ENCODE data around the gene CSNK2A2. TPM values are rescaled to one million over a fixed set of nuclear protein-coding genes. Genes with fewer than 3 reads are reported as not detected.

The CSNK2A2 gene
- total and polyA plus RNA-seq, 2 experiments from 2014 or later, result 23.4 to 58.0 TPM

DNA sequence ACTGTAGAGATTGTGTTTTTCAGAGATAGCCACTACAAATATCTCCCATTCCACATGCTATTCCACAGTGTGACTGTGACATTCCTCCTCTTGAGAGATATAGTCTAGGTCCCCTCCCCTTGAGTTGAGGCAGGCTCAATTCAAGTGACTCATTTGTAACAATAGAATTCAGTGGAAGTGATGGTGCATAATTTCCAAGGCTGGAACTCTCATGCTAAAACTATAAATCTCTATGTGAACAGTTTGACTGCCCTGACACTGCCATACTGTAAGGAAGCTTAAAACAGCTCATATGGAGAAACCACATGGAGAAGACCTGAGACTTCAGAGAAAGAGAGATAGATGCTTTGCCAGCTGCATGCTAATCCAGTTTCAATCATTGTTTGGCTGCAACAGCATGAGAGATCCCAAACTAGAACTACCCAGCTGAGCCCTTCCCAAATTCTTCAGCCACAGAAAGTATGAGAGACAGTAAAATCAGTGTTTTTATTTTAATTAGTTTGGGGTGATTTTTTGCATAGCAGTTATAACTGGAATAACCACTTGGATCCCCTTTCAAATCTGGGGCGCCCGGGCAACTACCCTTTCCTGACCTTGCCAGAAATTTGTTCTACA lies 19.5 kb upstream of the CSNK2A2 start:
- H3K4me1 ChIP-seq (ENCODE audit: insufficient read depth), result no peaks in the 10 kb centered on the region
- no peaks in the 10 kb centered on the region for H3K9me2 ChIP-seq (replicated peaks; ENCODE audit: insufficient read depth)
- no peaks in the 10 kb centered on the region for H4K20me1 ChIP-seq (ENCODE audit: insufficient read depth, poor library complexity, severe bottlenecking)
- no peak overlapping the region for H3K4me3 ChIP-seq
- H3K27me3 ChIP-seq, result no peaks in the 10 kb centered on the region
- WGBS (ENCODE audit: low lambda C conversion rate, missing lambda C conversion rate), result 0% methylated on average over 2 of the region's 2 CpGs
- H3K27ac ChIP-seq, result no peak overlapping the region
- H3K36me3 ChIP-seq (replicated peaks; ENCODE audit: insufficient read depth, low read depth), result no peaks in the 10 kb centered on the region
- TF ChIP-seq EZH2 (IDR thresholded peaks at IDR 0.05; ENCODE audit: borderline replicate concordance) (no peak), EZH2phosphoT487 (IDR thresholded peaks at IDR 0.05; ENCODE audit: low read depth, severe bottlenecking, unreplicated experiment) (no peak)
- TF ChIP-seq, protein P1, sequence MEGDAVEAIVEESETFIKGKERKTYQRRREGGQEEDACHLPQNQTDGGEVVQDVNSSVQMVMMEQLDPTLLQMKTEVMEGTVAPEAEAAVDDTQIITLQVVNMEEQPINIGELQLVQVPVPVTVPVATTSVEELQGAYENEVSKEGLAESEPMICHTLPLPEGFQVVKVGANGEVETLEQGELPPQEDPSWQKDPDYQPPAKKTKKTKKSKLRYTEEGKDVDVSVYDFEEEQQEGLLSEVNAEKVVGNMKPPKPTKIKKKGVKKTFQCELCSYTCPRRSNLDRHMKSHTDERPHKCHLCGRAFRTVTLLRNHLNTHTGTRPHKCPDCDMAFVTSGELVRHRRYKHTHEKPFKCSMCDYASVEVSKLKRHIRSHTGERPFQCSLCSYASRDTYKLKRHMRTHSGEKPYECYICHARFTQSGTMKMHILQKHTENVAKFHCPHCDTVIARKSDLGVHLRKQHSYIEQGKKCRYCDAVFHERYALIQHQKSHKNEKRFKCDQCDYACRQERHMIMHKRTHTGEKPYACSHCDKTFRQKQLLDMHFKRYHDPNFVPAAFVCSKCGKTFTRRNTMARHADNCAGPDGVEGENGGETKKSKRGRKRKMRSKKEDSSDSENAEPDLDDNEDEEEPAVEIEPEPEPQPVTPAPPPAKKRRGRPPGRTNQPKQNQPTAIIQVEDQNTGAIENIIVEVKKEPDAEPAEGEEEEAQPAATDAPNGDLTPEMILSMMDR (IDR thresholded peaks at IDR 0.05; ENCODE audit: poor library complexity), result no peak
- no peak overlapping the region for H2AFZ ChIP-seq
- DNase-seq (ENCODE audit: low spot score), result no peak
- H3K9me3 ChIP-seq (ENCODE audit: low read depth), result no peaks in the 10 kb centered on the region
- H3K79me2 ChIP-seq, result no peaks in the 10 kb centered on the region
- H3K4me2 ChIP-seq, result no peak overlapping the region

DNA sequence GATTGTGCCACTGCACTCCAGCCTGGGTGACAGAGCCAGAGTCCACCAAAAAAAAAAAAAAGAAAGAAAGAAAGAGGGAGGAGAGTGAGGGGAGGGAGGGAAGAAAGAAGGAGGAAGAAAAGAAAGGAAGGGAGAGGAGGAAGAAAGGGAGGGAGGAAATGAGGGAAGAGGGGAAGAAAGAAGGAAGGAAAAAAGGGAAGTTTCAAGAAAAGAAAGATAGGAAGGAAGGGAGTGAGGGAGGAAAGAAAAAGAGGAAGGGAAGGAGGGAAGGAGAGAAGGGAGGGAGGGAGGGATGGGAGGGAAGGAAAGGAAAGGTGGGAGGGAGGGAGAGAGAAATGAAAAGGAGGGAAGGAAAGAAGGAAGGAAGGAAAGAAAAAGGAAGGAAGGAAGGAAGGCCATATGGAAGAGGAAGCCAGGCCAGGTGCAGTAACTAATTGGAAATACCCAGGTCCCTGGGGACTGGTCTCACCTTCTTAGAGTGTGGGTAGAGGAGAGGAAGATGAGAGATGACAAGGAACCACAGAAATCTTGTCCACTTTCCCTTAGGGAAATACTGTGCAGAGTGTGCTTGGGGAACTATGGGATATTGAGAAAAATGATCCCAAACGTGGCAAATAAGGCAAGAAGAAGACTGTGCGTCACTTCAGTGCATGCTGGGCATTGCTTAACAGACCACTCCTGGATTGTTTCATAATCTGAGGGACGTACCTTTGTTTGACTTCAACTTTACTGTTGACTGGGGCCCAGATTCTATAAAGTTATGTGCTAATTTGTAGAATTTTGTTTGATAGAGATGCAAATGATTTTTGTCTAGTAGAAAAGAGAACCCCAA lies 15.1 kb upstream of the CSNK2A2 start:
- Histone ChIP-seq H3K9me3 (ENCODE audit: low read depth) (no peaks in the 10 kb centered on the region), H3K79me2 (no peaks in the 10 kb centered on the region), H3K4me3 (no peak overlapping the region), H3K27me3 (no peaks in the 10 kb centered on the region), H4K20me1 (ENCODE audit: insufficient read depth, poor library complexity, severe bottlenecking) (no peaks in the 10 kb centered on the region), H3K27ac (no peak overlapping the region), H3K36me3 (replicated peaks; ENCODE audit: insufficient read depth, low read depth) (no peaks in the 10 kb centered on the region), H3K9me2 (replicated peaks; ENCODE audit: insufficient read depth) (no peaks in the 10 kb centered on the region), H3K4me1 (ENCODE audit: insufficient read depth) (no peaks in the 10 kb centered on the region), H2AFZ (no peak overlapping the region), H3K4me2 (no peak overlapping the region)
- WGBS (ENCODE audit: low lambda C conversion rate, missing lambda C conversion rate), result 53% methylated on average over 3 of the region's 3 CpGs
- TF ChIP-seq EZH2 (IDR thresholded peaks at IDR 0.05; ENCODE audit: borderline replicate concordance), result no peak
- TF ChIP-seq, protein P1 (IDR thresholded peaks at IDR 0.05; ENCODE audit: poor library complexity), result no peak
- TF ChIP-seq EZH2phosphoT487 (IDR thresholded peaks at IDR 0.05; ENCODE audit: low read depth, severe bottlenecking, unreplicated experiment), result no peak
- DNase-seq (ENCODE audit: low spot score), result no peak

DNA sequence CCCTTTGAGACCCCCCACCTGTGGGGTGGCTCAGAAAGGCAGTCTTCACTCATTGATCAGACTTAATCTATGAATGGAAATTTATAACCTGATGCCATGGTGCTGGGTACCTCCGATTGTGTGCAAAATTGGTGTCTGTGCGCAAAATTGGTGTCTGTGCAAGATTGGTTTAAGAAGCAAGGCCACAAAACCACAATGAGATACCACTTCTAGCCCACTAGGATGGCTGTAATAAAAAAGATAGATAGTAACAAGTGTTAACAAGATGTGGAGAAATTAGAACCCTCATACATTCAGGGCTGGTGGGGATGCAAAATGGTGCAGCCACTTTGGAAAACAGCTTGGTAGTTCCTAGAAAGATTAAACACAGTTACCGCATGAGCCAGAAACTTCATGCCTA lies 13.9 kb upstream of the CSNK2A2 start:
- no peak overlapping the region for H3K27ac ChIP-seq
- no peaks in the 10 kb centered on the region for H4K20me1 ChIP-seq (ENCODE audit: insufficient read depth, poor library complexity, severe bottlenecking)
- no peaks in the 10 kb centered on the region for H3K4me1 ChIP-seq (ENCODE audit: insufficient read depth)
- H3K4me2 ChIP-seq, result no peak overlapping the region
- H3K79me2 ChIP-seq, result no peaks in the 10 kb centered on the region
- no peaks in the 10 kb centered on the region for H3K9me3 ChIP-seq (ENCODE audit: low read depth)
- no peak overlapping the region for H2AFZ ChIP-seq
- no peaks in the 10 kb centered on the region for H3K36me3 ChIP-seq (replicated peaks; ENCODE audit: insufficient read depth, low read depth)
- no peaks in the 10 kb centered on the region for H3K27me3 ChIP-seq
- DNase-seq (ENCODE audit: low spot score), result no peak
- no peaks in the 10 kb centered on the region for H3K9me2 ChIP-seq (replicated peaks; ENCODE audit: insufficient read depth)
- 94% methylated on average over 2 of the region's 3 CpGs for WGBS (ENCODE audit: low lambda C conversion rate, missing lambda C conversion rate)
- no peak overlapping the region for H3K4me3 ChIP-seq
- no peak for TF ChIP-seq EZH2phosphoT487 (IDR thresholded peaks at IDR 0.05; ENCODE audit: low read depth, severe bottlenecking, unreplicated experiment)
- TF ChIP-seq, protein P1 (IDR thresholded peaks at IDR 0.05; ENCODE audit: poor library complexity), result no peak
- TF ChIP-seq EZH2 (IDR thresholded peaks at IDR 0.05; ENCODE audit: borderline replicate concordance), result no peak
